HG03439 (cell line): Measurements from ENCODE around the gene FZD10.

Experiments
- ATAC-seq: cut with Tn5 transposase; IDR thresholded peaks from one replicate; pipeline ENCODE4 v1.9.1; 2021; ENCODE audit warnings: mild to moderate bottlenecking, moderate library complexity; ENCODE audit not compliant: unreplicated experiment

Gene FZD10

GRCh38 chr12:130162267-130162666 is at the start of gene FZD10:
TSS of gene FZD10 (plus strand) at chr12:130162464. CDS start at chr12:130162943, 479 bp downstream.
- no peak for ATAC-seq

GRCh38 chr12:130114952-130115351 is 47.3 kb upstream of the FZD10 start:
- ATAC-seq: no peak

GRCh38 chr12:130115646-130116045 is 46.6 kb upstream of the FZD10 start:
- no peak for ATAC-seq

GRCh38 chr12:130116791-130117190 is 45.5 kb upstream of the FZD10 start:
- no peak for ATAC-seq

GRCh38 chr12:130117233-130117632 is 45.0 kb upstream of the FZD10 start:
- ATAC-seq: no peak

- no peak for ATAC-seq
Measured at GRCh38 chr12:130117701-130118100, 44.6 kb upstream of the FZD10 start.

- no peak for ATAC-seq
Measured at GRCh38 chr12:130118181-130118580, 44.1 kb upstream of the FZD10 start.

- no peak for ATAC-seq
Measured at GRCh38 chr12:130119241-130119861, 42.9 kb upstream of the FZD10 start.

GRCh38 chr12:130120012-130120805 is 42.1 kb upstream of the FZD10 start:
- ATAC-seq: no peak

- ATAC-seq: no peak
Measured at GRCh38 chr12:130121226-130122000, 40.9 kb upstream of the FZD10 start.

- ATAC-seq: no peak
Measured at GRCh38 chr12:130122356-130122755, 39.9 kb upstream of the FZD10 start.

GRCh38 chr12:130124106-130124505 is 38.2 kb upstream of the FZD10 start:
- ATAC-seq: no peak

GRCh38 chr12:130124605-130125244 is 37.5 kb upstream of the FZD10 start:
- no peak for ATAC-seq

GRCh38 chr12:130126023-130126432 is 36.2 kb upstream of the FZD10 start:
- ATAC-seq: no peak

GRCh38 chr12:130127532-130127911 is 34.7 kb upstream of the FZD10 start:
- no peak for ATAC-seq

GRCh38 chr12:130127912-130128789 is 34.1 kb upstream of the FZD10 start:
- no peak for ATAC-seq

- ATAC-seq: no peak
Measured at GRCh38 chr12:130128790-130129735, 33.2 kb upstream of the FZD10 start.

GRCh38 chr12:130130346-130130745 is 31.9 kb upstream of the FZD10 start:
- ATAC-seq: no peak

GRCh38 chr12:130131025-130131424 is 31.2 kb upstream of the FZD10 start:
- ATAC-seq: no peak
